Right atrium auricular region (tissue), 2 donors: ENCODE data around the gene C1orf232. TPM values are rescaled to one million over a fixed set of nuclear protein-coding genes. Genes with fewer than 3 reads are reported as not detected.

ENCODE experiments used
- DNase-seq: peaks from one replicate; pipeline ENCODE4 v3.0.0-alpha.2; 2019; ENCODE audit warnings: low spot score
- H3K27ac ChIP-seq, 2 donors: fragments of 200-600 bp; sonication (generic); 1 replicate in 1 of 2; 2 replicates in 1 of 2; pipeline ENCODE4 v1.5.1; 2016 to 2019
- H3K27me3 ChIP-seq, 2 donors: fragments of 200-600 bp; sonication (generic); one replicate each; pipeline versions ENCODE4 v1.5.1 to v1.6.0; 2017 to 2019
- H3K36me3 ChIP-seq: fragments of 200-600 bp; sonication (generic); one replicate; pipeline ENCODE4 v1.5.1; 2016
- H3K4me1 ChIP-seq, 2 donors: fragments of 200-600 bp; sonication (generic); one replicate each; pipeline versions ENCODE4 v1.5.1 to v1.6.0; 2017 to 2019
- H3K4me3 ChIP-seq, 2 donors: fragments of 200-600 bp; sonication (generic); 1 replicate in 1 of 2; 2 replicates in 1 of 2; pipeline ENCODE4 v1.5.1; 2017 to 2019; ENCODE audit warnings: mild to moderate bottlenecking in 1 of 2, moderate library complexity in 1 of 2
- H3K9me3 ChIP-seq, 2 donors: fragments of 200-600 bp; sonication (generic); one replicate each; pipeline ENCODE4 v1.5.1; 2019
- CTCF ChIP-seq, 2 donors: fragments of 200-600 bp; sonication (generic); IDR thresholded peaks; one replicate each; pipeline ENCODE4 v1.5.1; 2019; ENCODE audit warnings: antibody characterized with exemption in 2 of 2
- total RNA-seq, 2 donors: library from RNA; depleted of rRNA; stranded (reverse); fragments of >200 nt; gene quantifications; one replicate each; pipeline ENCODE4 v1.1.0, GENCODE V29; 2016

Gene C1orf232
- total RNA-seq, 2 donors from 2014 or later = not detected

DNA sequence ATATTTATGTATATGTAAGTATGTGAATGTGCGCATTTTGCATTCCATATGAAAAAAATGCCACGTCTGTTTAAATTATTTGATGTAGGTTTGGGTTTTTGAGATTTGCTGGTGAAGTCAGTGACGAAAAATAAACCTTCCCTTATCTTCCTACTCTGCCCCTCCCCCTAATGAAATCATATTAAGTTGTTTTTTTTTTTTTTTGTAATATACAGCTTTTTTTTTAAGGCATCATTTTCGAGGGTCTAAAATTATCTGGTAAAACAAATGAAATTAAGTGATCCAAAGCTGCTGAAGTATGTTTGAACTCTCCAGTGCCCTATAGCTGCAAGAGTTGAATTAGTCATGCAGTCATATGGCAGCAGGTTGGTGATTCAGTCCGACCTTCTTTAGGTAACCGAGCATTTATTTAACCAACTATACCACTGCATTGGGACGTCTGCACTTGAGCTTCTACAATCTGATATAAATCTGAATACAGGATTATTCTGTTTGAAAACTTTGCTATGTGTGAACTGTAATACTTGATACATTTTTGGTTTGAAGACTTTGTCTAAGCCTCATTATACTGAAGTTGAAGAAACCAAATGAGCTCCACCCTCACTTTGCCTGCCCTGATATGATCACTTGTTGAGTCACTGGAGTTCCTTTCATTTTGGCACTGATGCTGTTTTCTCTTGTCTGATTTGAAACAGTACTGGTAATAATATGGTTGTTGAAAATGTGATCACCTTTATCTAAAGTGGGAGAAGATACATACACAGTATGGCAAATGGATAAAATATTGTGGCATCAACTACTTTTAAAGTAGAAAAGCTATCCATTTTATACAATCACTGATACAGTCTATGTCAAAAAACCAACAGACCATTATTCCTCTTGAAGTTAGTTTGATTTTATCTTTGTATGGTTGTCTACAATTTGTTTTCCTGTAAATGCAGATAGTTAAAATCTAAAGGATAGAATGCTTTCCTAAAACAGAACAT lies 45.5 kb downstream of the C1orf232 start:
- H3K27me3 ChIP-seq = no peaks in the 10 kb centered on the region
- H3K4me1 ChIP-seq = peaks cover 0 to 21% of the 10 kb centered on the region in 2 donors
- no peaks in the 10 kb centered on the region for H3K9me3 ChIP-seq
- no peak overlapping the region for H3K4me3 ChIP-seq
- no peak for DNase-seq
- H3K36me3 ChIP-seq = peaks cover 5% of the 10 kb centered on the region
- no peak for TF ChIP-seq CTCF (IDR thresholded peaks at IDR 0.05)
- H3K27ac ChIP-seq = peak overlapping the region in 1 of 2 donors; percentile 20

DNA sequence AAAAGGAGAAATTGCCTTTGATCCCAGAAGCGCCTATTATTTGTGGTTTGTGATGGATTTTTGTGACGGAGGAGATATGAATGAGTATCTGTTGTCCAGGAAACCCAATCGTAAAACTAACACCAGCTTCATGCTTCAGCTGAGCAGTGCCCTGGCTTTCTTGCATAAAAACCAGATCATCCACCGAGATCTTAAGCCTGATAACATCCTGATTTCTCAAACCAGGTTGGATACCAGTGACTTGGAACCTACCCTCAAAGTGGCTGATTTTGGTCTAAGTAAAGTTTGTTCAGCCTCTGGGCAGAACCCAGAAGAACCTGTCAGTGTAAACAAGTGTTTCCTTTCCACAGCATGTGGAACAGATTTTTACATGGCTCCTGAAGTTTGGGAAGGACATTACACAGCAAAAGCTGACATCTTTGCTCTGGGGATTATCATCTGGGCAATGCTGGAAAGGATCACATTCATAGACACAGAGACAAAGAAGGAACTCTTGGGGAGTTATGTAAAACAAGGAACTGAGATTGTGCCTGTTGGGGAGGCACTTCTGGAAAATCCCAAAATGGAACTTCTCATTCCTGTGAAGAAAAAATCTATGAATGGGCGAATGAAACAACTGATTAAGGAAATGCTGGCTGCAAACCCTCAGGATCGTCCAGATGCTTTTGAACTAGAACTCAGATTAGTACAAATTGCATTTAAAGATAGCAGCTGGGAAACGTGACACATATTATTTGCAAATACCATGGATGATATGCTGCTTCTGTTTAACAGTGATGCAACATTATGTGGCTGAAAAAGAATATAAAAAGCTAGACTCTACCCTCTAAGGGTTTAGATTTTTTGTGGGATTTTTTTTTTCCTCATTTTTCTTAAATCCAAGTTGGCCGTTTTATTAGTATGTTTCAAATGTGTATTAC lies 46.6 kb downstream of the C1orf232 start:
- Histone ChIP-seq H3K36me3 (peaks cover 5% of the 10 kb centered on the region), H3K4me3 (no peak overlapping the region), H3K9me3 (no peaks in the 10 kb centered on the region), H3K27me3 (no peaks in the 10 kb centered on the region), H3K4me1 (peaks cover 0 to 14% of the 10 kb centered on the region in 2 donors), H3K27ac (peak overlapping the region in 1 of 2 donors; percentile 37)
- no peak for TF ChIP-seq CTCF (IDR thresholded peaks at IDR 0.05)
- DNase-seq = no peak

DNA sequence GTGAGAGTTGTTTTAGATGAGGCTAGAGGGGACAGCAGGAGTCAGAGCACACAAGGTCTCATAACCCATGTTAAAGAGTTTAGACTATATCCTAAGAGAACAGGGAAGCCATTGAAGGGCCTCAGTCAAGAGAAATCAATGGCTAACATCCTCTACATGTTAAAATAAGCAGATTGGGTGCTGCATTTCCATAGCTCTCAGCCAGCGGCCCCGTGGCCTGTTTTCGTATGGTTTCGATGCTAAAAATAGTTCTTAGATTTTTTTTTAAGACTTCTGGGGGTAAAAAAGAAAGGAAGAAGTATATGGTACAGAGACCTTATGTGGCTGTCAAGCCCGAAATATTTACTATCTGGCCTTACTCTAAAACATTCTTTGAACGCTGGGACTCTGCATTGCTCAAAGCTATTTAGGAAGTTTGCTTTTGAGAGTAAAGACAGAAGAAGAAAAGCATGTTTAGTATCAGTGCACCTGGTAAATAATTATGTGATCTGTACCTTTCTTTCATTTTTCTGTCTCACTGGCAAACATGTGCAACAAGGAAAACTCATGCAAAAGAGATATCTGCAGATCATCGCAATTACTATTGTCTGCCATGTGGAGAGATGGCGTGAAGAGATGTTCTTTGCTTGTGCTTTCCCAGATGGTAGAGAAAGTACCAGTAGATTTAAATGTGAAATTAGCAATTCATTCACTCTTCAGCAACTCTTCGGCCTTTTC lies 48.7 kb downstream of the C1orf232 start:
- no peaks in the 10 kb centered on the region for H3K9me3 ChIP-seq
- TF ChIP-seq CTCF (IDR thresholded peaks at IDR 0.05) = no peak
- no peaks in the 10 kb centered on the region for H3K27me3 ChIP-seq
- H3K36me3 ChIP-seq = peaks cover 10% of the 10 kb centered on the region
- H3K27ac ChIP-seq = no peak overlapping the region
- DNase-seq = no peak
- peaks cover 0 to 8% of the 10 kb centered on the region in 2 donors for H3K4me1 ChIP-seq
- H3K4me3 ChIP-seq = no peak overlapping the region

- Histone ChIP-seq H3K27me3 (no peaks in the 10 kb centered on the region), H3K9me3 (no peaks in the 10 kb centered on the region), H3K27ac (peak overlapping the region in 1 of 2 donors; percentile 20), H3K36me3 (peaks cover 5% of the 10 kb centered on the region), H3K4me1 (peaks cover 0 to 27% of the 10 kb centered on the region in 2 donors), H3K4me3 (no peak overlapping the region)
- DNase-seq = no peak
- no peak for TF ChIP-seq CTCF (IDR thresholded peaks at IDR 0.05)
Observed at GRCh38 chr1:26114165-26114927, 54.4 kb downstream of the C1orf232 start.

Other genes with a start within 250 kb of the C1orf232 start
- 1 to 10 TPM; 4.3 to 5.5 TPM for gene PAFAH2, start 170.9 kb downstream of the C1orf232 start, total RNA-seq
- gene EXTL1, start 147.2 kb downstream of the C1orf232 start, total RNA-seq = 1 to 10 TPM in 1 of 2 donors, under 1 TPM in 1; 0.79 to 1.4 TPM
- gene SLC30A2, start 122.8 kb downstream of the C1orf232 start, total RNA-seq = under 1 TPM; 0.22 to 0.63 TPM
- gene TRIM63, start 101.3 kb downstream of the C1orf232 start, total RNA-seq = 100 to 1,000 TPM; 118 to 151 TPM
- gene PDIK1L, start 57.1 kb downstream of the C1orf232 start, total RNA-seq = 1 to 10 TPM; 3.0 to 3.4 TPM
- gene FAM110D, start 9.9 kb downstream of the C1orf232 start, total RNA-seq = 1 to 10 TPM; 3.8 to 4.3 TPM
- 10 to 100 TPM; 12.8 to 30.5 TPM for gene ZNF593, start 945 bp upstream of the C1orf232 start, total RNA-seq
- not detected for gene ZNF593OS, start 2.9 kb upstream of the C1orf232 start, total RNA-seq
- gene CNKSR1, start 8.5 kb upstream of the C1orf232 start, total RNA-seq = 1 to 10 TPM in 1 of 2 donors, under 1 TPM in 1; 0.52 to 1.3 TPM
- not detected for gene CATSPER4, start 21.6 kb upstream of the C1orf232 start, total RNA-seq
- gene CEP85, start 65.2 kb upstream of the C1orf232 start, total RNA-seq = 100 to 1,000 TPM in 1 of 2 donors, 10 to 100 TPM in 1; 31.2 to 104 TPM
- 10 to 100 TPM; 24.8 to 66.0 TPM for gene SH3BGRL3, start 111.1 kb upstream of the C1orf232 start, total RNA-seq
- 1 to 10 TPM; 4.5 to 7.4 TPM for gene UBXN11, start 137.7 kb upstream of the C1orf232 start, total RNA-seq
- 1 to 10 TPM; 4.9 to 5.8 TPM for gene CD52, start 149.0 kb upstream of the C1orf232 start, total RNA-seq
- not detected for gene CRYBG2, start 185.2 kb upstream of the C1orf232 start, total RNA-seq
- gene ZNF683, start 203.8 kb upstream of the C1orf232 start, total RNA-seq = not detected
- gene LIN28A, start 241.9 kb upstream of the C1orf232 start, total RNA-seq = not detected